Measurements from ENCODE around the gene ZCCHC10.

DNA sequence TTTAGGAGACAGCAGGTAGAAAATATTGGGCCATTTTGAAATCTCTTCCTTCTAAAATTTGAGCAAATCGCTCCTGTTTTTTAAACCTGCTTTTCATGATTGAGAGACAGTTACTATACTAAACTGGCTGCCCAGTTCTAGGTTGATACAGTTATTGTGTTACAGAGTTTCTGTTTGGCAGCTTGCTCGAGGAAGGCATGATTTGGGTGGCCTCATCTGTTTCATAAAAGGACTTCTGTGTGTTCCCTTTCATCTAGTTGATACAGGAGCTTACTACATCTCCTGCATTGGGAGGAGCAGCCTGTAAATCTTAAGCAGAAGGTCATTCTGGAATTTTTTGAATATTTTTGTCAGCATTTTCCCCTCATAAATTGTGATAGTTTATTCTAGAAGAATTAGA, 39.7 kb upstream of the ZCCHC10 start:
- TF ChIP-seq, protein P1, sequence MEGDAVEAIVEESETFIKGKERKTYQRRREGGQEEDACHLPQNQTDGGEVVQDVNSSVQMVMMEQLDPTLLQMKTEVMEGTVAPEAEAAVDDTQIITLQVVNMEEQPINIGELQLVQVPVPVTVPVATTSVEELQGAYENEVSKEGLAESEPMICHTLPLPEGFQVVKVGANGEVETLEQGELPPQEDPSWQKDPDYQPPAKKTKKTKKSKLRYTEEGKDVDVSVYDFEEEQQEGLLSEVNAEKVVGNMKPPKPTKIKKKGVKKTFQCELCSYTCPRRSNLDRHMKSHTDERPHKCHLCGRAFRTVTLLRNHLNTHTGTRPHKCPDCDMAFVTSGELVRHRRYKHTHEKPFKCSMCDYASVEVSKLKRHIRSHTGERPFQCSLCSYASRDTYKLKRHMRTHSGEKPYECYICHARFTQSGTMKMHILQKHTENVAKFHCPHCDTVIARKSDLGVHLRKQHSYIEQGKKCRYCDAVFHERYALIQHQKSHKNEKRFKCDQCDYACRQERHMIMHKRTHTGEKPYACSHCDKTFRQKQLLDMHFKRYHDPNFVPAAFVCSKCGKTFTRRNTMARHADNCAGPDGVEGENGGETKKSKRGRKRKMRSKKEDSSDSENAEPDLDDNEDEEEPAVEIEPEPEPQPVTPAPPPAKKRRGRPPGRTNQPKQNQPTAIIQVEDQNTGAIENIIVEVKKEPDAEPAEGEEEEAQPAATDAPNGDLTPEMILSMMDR (IDR thresholded peaks at IDR 0.05; ENCODE audit: poor library complexity), result no peak
- no peak for TF ChIP-seq EZH2phosphoT487 (IDR thresholded peaks at IDR 0.05; ENCODE audit: low read depth, severe bottlenecking, unreplicated experiment)

All from hepatocyte (in vitro differentiated cells).